Ectodermal cell (in vitro differentiated cells): ENCODE results near the gene F8.
"Not testable (repeated sequence)": the region's sequence is repeated elsewhere in the genome, so short reads cannot be mapped to it uniquely, and the experiment has no call there.

ENCODE experiments used
- H3K27ac ChIP-seq: 2 replicates; pipeline ENCODE4 v1.7.0; 2013; ENCODE audit warnings: mild to moderate bottlenecking, low read depth, low read length; ENCODE audit not compliant: insufficient read depth, poor library complexity, severe bottlenecking
- H3K27me3 ChIP-seq: 2 replicates; pipeline ENCODE4 v1.7.0; 2013; ENCODE audit warnings: mild to moderate bottlenecking, low read length; ENCODE audit not compliant: insufficient read depth, control insufficient read depth, poor library complexity, severe bottlenecking
- H3K36me3 ChIP-seq: one replicate; pipeline ENCODE4 v1.7.0; 2013; ENCODE audit warnings: low read length; ENCODE audit not compliant: control insufficient read depth, insufficient read depth
- H3K4me1 ChIP-seq: one replicate; pipeline ENCODE4 v1.7.0; 2013; ENCODE audit warnings: low read length; ENCODE audit not compliant: control insufficient read depth, insufficient read depth
- H3K4me3 ChIP-seq: 2 replicates; pipeline ENCODE4 v1.7.0; 2013; ENCODE audit warnings: low read depth, low read length, control low read depth; ENCODE audit not compliant: insufficient read depth
- H3K9me3 ChIP-seq: 2 replicates; pipeline ENCODE4 v1.7.0; 2013; ENCODE audit warnings: mild to moderate bottlenecking, low read length, moderate library complexity; ENCODE audit not compliant: control insufficient read depth
- WGBS, 2 experiments: methylation state at CpG; one replicate each; pipeline ENCODE4 v1.1.7; 2013; ENCODE audit warnings: missing lambda C conversion rate in 2 of 2; 5-methylcytosine and 5-hydroxymethylcytosine counted together

F8 gene

DNA sequence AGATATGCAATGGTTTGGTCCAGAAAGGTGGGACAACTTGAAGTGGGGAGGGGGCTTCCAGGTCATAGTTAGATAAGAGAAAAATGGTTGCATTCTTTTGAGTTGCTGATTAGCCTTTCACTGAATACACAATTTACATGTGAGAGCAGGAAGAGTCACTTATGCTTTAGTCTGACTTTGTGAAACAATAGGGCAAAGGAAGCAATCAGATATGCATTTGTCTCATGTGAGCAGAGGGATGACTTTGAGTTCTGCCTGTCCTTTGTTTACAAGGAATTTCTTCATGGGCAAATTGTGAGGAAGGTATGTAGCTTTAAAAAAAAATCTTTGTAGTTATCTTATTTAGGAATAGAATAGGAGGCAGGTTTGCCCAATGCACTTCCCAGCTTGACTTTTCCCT lies 201.0 kb downstream of the F8 start:
- no peaks in the 10 kb centered on the region for H3K27me3 ChIP-seq
- H3K9me3 ChIP-seq: no peaks in the 10 kb centered on the region
- H3K36me3 ChIP-seq: no peaks in the 10 kb centered on the region
- H3K4me1 ChIP-seq: no peaks in the 10 kb centered on the region
- no peak overlapping the region for H3K4me3 ChIP-seq
- no peak overlapping the region for H3K27ac ChIP-seq

DNA sequence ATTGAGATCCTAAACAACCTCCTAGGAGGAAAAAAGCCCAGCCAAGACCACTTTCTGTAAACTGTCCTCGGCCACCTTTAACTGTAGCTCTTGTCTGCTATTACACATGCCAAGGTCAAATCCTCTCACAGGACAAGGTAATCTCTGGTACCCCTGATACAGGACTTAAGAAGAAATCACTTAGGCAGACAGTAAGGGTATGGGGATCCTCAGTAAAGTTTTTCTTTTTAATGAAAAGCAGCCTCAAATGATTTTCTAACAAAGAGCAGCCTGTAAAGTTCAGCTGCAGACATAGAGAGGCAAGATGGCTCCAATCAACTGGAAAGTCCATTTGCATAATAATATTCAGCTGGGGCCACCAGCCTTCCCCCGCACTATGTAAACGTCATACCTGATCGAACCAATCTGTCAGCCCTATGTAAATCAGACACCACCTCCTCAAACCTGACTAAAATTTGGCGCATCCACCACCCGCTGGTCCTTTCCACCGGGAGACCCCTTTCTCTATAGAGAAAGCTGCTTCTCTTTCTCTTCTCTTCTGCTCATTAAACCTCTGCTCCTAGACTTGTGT lies 202.7 kb downstream of the F8 start:
- Histone ChIP-seq H3K27ac (no peak overlapping the region), H3K27me3 (no peaks in the 10 kb centered on the region), H3K4me1 (no peaks in the 10 kb centered on the region), H3K4me3 (no peak overlapping the region), H3K36me3 (no peaks in the 10 kb centered on the region), H3K9me3 (no peaks in the 10 kb centered on the region)
- 63 to 67% methylated on average over 6 to 7 of the region's 7 CpGs for WGBS, 2 experiments

DNA sequence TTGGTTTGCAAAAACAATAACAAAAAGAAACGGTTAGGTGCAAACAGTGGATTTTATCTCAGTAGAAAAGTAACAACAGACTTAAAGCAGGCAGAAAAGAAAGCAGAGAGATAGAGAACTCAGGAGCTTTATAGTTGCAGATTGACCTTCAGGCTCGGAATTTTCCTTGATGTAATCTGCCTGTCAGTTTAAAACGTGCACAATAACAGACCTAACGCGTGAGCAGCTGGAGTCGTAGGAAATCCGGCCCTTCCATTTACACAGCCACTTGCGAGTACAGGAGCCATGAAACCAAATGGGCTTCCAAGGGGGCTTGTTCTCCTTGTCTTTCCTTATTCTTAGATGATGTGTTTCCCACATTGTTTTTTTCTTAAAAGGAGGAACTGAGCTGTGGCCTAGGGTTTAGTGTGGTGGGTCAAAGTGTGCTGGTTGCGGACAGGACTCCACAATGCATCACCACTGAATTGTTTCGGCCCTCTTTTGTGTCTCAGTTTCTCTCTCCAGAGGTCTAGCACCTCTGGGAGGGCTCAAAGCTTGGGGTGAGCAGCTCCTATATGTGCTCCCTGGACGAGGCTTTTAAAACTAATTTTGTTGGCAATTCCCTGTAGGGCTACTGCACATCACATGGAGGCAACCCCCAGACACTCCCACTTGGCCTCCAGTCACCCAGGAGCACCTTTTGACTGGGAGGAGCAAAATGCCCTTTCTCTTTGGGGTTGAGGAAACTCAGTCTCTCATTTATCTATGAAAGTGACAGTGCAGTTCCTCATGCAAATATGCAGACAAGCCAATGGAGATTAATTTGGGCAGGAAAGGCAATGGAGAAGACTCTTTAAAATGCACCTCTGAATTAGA lies 203.4 kb downstream of the F8 start:
- 85 to 90% methylated on average over 11 of the region's 11 CpGs for WGBS, 2 experiments
- Histone ChIP-seq H3K27me3 (no peaks in the 10 kb centered on the region), H3K4me1 (no peaks in the 10 kb centered on the region), H3K9me3 (no peaks in the 10 kb centered on the region), H3K27ac (no peak overlapping the region), H3K36me3 (no peaks in the 10 kb centered on the region), H3K4me3 (no peak overlapping the region)

DNA sequence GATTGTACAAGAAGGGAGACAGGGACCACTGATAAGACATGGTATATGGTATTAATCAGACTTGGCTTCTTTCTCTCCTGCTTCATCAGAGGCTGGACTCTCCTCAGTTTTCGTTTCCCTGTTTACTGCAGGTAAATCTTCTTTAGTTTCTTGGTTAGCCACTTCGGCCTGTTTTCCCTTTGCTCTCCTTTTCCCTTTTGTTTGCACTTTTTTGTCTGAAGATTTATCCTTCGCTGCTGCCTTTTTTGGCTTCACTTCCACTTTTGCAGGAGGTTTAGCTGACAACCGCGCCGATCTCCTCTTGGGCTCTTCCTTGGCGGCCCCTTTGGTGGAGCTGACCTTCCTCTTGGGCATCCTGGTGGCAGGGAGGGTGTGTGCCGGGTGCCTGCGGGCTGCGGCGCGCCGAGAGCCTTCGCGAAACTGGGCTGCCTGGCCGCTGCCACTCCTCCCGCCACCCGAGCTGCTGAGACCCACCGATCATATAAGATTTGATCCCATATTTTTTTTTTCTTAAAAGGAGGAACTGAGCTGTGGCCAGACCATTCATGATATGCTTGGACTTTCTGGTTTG lies 205.4 kb downstream of the F8 start:
- H3K9me3 ChIP-seq, H3K4me3 ChIP-seq, H3K27ac ChIP-seq, H3K36me3 ChIP-seq, H3K27me3 ChIP-seq, H3K4me1 ChIP-seq: not testable (repeated sequence)
- WGBS, 2 experiments: 95 to 96% methylated on average over 19 of the region's 19 CpGs

DNA sequence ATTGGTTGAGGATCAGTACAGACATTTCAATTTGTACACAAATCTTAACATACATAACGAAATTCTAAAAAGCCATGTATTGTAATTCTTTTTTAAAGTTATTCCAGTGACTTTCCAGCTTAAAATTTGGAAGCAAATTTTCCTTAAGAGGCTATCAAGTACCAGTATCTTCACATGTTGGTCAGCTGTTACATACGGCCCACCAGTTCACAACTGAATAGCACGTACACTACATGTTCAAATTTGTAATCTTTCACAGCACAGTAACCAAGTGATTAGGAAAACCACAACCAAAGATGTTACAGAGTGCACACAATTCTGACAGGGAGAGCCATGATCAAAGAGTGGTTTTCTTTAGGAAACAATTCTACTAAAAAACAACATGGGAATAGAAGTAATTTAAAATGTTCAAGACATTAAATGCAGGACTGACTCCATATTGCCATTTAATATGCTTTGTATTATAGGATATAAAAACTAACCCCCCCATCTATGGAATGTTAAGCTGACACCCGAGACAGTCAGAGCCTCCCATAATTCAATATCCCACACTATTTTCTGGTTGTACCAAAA lies 206.1 kb downstream of the F8 start:
- not testable (repeated sequence) for H3K9me3 ChIP-seq, H3K36me3 ChIP-seq, H3K27ac ChIP-seq, H3K27me3 ChIP-seq, H3K4me1 ChIP-seq, H3K4me3 ChIP-seq
- WGBS, 2 experiments: 100% methylated on average over 2 of the region's 4 CpGs

DNA sequence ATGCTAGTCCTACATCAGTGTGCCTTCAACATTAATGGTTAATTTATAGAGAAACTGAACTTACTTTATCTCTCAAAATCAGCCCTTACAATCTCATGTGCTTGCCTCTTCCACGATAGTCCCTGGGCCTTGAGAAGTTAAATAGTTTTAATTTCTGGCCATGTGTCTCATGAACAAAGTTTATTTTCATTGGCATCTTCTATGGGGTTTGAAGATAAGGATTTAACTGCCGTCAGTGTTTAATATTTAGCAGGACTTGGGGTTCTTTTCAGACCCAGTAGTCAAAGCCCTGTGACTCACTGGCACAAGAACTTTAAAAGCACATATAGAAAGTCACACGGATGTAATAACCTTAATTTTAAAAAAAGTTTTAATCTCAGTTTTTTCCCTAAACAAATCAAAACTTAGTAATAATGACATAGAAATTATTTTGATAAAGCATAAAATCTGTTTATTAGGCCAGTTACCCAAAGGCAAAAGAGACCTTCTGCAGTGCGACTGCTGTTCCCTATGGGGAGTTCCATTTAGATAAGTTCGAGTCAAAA lies 207.2 kb downstream of the F8 start:
- Histone ChIP-seq H3K27me3 (no peaks in the 10 kb centered on the region), H3K36me3 (no peaks in the 10 kb centered on the region), H3K9me3 (no peaks in the 10 kb centered on the region), H3K27ac (no peak overlapping the region), H3K4me3 (no peak overlapping the region), H3K4me1 (no peaks in the 10 kb centered on the region)
- 85 to 92% methylated on average over 1 to 4 of the region's 5 CpGs for WGBS, 2 experiments

DNA sequence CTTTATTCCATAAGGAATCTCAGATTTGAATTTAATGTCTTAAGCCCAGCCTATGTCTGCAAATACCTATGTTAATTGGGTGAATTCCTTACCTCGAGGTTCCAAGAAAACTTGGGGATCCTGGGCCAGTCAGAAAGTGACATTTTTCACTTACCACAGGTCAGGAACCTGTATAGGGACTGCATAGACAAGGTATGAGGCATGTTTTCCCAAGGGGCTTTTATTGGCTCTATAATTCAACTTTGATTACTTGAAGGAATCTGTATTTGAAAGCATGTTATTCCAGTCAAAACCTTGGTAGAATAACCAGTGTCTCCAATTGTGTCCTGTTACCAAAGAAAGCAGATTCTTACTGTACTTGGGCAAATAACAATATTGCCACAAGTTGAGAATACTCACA lies 208.7 kb downstream of the F8 start:
- Histone ChIP-seq H3K36me3 (no peaks in the 10 kb centered on the region), H3K4me1 (no peaks in the 10 kb centered on the region), H3K9me3 (no peaks in the 10 kb centered on the region), H3K4me3 (no peak overlapping the region), H3K27ac (no peak overlapping the region), H3K27me3 (no peaks in the 10 kb centered on the region)
- WGBS, 2 experiments: 13 to 27% methylated on average over 1 of the region's 1 CpG

DNA sequence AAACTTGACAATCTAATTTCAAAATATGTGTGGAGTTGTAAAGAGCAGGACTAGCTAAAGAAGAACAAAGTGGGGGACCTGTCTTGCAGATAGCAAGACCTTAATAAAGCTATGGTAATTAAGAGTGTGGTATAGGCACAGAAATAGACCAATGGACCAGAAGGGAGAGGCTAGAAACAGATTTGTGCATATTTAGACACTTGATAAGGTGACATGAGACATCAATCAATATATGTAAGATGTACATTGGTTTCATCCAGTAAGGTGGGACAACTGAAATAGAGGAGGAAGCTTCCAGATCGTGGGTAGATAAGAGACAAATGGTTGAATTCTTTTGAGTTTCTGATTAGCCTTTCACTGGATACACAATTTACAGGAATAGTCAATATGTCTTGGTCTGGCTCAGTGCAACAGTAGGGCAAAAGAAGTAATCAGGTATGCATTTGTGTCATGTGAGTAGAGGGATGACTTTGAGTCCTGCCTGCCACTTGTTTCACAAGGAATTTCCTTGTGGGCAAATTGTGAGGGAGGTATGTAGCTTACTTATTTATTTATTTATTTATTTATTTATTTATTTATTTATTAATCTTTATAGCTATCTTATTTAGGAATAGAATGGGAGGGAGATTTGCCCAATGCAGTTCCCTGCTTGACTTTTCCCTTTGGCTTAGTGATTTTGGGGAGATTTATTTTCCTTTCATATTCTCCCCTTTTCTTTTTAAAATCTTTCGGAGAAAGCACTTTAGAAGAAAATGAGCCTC lies 210.0 kb downstream of the F8 start:
- H3K4me1 ChIP-seq: no peaks in the 10 kb centered on the region
- no peak overlapping the region for H3K27ac ChIP-seq
- H3K36me3 ChIP-seq: no peaks in the 10 kb centered on the region
- H3K4me3 ChIP-seq: no peak overlapping the region
- WGBS, 2 experiments: 63 to 100% methylated on average over 1 to 2 of the region's 2 CpGs
- peaks cover 5% of the 10 kb centered on the region for H3K27me3 ChIP-seq
- no peaks in the 10 kb centered on the region for H3K9me3 ChIP-seq

DNA sequence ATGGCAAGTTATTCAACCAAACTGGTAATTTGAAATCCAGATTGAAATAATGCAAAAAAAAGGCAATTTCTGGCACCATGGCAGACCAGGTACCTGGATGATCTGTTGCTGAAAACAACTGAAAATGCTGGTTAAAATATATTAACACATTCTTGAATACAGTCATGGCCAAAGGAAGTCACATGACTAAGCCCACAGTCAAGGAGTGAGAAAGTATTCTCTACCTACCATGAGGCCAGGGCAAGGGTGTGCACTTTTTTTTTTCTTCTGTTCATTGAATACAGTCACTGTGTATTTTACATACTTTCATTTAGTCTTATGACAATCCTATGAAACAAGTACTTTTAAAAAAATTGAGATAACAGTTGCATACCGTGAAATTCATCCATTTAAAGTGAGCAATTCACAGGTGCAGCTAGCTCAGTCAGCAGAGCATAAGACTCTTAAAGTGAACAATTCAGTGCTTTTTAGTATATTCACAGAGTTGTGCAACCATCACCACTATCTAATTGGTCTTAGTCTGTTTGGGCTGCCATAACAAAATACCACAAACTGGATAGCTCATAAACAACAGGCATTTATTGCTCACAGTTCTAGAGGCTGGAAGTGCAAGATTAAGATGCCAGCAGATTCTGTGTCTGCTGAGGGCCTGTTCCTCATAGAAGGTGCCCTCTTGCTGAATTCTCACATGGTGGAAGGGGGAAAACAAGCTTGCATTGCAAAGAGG lies 212.4 kb downstream of the F8 start:
- 89 to 100% methylated on average over 1 of the region's 1 CpG for WGBS, 2 experiments
- H3K36me3 ChIP-seq: no peaks in the 10 kb centered on the region

More for the DNA sequence above, 212.4 kb downstream of the F8 start:
- H3K9me3 ChIP-seq: no peaks in the 10 kb centered on the region
- H3K4me3 ChIP-seq: no peak overlapping the region
- H3K4me1 ChIP-seq: no peaks in the 10 kb centered on the region
- H3K27ac ChIP-seq: no peak overlapping the region
- H3K27me3 ChIP-seq: peaks cover 25% of the 10 kb centered on the region
